Activated naive CD4-positive, alpha-beta T cell treated with anti-CD3 and anti-CD28 coated beads, Interleukin-2, amount 10 ng/mL, durations not matched to agents 7 days and 5 days (primary cell): ENCODE data around the gene RNFT2.

Experiments
- CTCF ChIA-PET: fragments of 350-600 bp; sonication (Branson Sonifier 250); formaldehyde crosslinking; loops from one replicate; lab custom pipeline; 2021; ENCODE audit warnings: antibody characterized with exemption; lab: Charles Lee
- DNase-seq: peaks from one replicate; pipeline ENCODE4 v3.0.0-alpha.2; 2020
- H3K27ac Mint-ChIP-seq: one replicate; pipeline ENCODE4 v1.8.0; 2021; ENCODE audit warnings: mild to moderate bottlenecking, moderate library complexity, mixed read lengths
- H3K27me3 Mint-ChIP-seq: one replicate; pipeline ENCODE4 v1.8.0; 2021; ENCODE audit warnings: mild to moderate bottlenecking, mixed read lengths
- H3K36me3 Mint-ChIP-seq: one replicate; pipeline ENCODE4 v1.8.0; 2021; ENCODE audit warnings: mixed read lengths
- H3K4me1 Mint-ChIP-seq: one replicate; pipeline ENCODE4 v1.8.0; 2021; ENCODE audit warnings: mixed read lengths
- H3K4me3 Mint-ChIP-seq: one replicate; pipeline ENCODE4 v1.8.0; 2021; ENCODE audit warnings: mild to moderate bottlenecking, moderate library complexity, mixed read lengths
- H3K9me3 Mint-ChIP-seq: one replicate; pipeline ENCODE4 v1.8.0; 2021; ENCODE audit warnings: mixed read lengths

RNFT2 gene

GRCh38 chr12:116833474-116833873, 95.4 kb downstream of the RNFT2 start:
- H3K36me3 Mint-ChIP-seq: peaks cover 8% of the 10 kb centered on the region
- DNase-seq: no peak
- CTCF ChIA-PET: interaction anchor here (0.9 kb wide), 1 partner anchor 25 kb away, joined by 3 read pairs; no protein-coding TSS in a partner anchor
- no peak overlapping the region for H3K27ac Mint-ChIP-seq
- H3K4me3 Mint-ChIP-seq: no peak overlapping the region
- H3K27me3 Mint-ChIP-seq: no peaks in the 10 kb centered on the region
- H3K9me3 Mint-ChIP-seq: peaks cover 5% of the 10 kb centered on the region
- H3K4me1 Mint-ChIP-seq: no peaks in the 10 kb centered on the region

DNA sequence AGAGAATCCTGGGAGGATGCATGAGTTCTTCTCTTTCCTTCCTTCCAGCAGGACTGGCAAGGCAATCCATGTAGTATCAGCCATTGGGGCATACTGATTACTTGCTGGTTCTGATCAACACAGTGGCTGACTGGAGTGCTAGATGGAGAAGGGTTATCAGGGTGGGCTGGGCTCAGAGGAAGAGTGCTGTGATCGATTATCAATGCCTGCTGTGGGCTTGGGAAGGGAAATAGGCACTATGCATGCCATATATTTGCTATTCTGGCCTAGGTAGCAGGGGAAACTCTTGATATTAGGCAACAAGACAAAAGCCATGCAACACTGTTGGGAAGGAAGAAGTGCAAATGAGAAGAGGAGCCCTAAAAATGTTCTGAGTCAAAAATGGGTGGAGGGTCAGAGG, 97.4 kb downstream of the RNFT2 start:
- no peak overlapping the region for H3K27ac Mint-ChIP-seq
- CTCF ChIA-PET: no interaction called here
- no peaks in the 10 kb centered on the region for H3K4me1 Mint-ChIP-seq
- H3K36me3 Mint-ChIP-seq: peaks cover 8% of the 10 kb centered on the region
- no peak overlapping the region for H3K4me3 Mint-ChIP-seq
- peaks cover 5% of the 10 kb centered on the region for H3K9me3 Mint-ChIP-seq
- H3K27me3 Mint-ChIP-seq: no peaks in the 10 kb centered on the region
- DNase-seq: no peak

DNA sequence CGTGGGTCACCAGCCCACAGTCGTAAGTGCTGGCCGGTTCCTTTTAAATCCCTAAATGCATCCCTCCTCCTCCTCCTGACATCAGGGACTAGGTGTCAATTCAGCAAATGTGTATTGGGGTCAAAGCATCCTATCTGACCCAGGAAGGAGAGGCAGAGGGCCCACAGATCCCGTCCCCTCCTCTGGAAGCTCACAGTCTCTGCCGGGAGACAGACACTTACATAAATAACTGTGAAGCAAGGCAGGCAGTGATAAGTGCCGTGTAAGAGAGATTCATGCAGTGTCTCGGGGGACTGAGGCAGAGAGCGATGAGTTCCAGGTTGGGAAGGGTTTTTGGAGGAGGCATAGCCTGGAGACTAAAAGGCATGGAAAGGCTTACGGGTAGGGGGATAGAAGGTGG, 99.0 kb downstream of the RNFT2 start:
- H3K27ac Mint-ChIP-seq: no peak overlapping the region
- DNase-seq: no peak
- H3K27me3 Mint-ChIP-seq: no peaks in the 10 kb centered on the region
- H3K9me3 Mint-ChIP-seq: peaks cover 5% of the 10 kb centered on the region
- H3K36me3 Mint-ChIP-seq: peaks cover 8% of the 10 kb centered on the region
- CTCF ChIA-PET: no interaction called here
- no peaks in the 10 kb centered on the region for H3K4me1 Mint-ChIP-seq
- H3K4me3 Mint-ChIP-seq: no peak overlapping the region

- peaks cover 5% of the 10 kb centered on the region for H3K9me3 Mint-ChIP-seq
- H3K27ac Mint-ChIP-seq: no peak overlapping the region
- H3K4me3 Mint-ChIP-seq: no peak overlapping the region
- peaks cover 8% of the 10 kb centered on the region for H3K36me3 Mint-ChIP-seq
- no peaks in the 10 kb centered on the region for H3K27me3 Mint-ChIP-seq
- DNase-seq: no peak
- H3K4me1 Mint-ChIP-seq: no peaks in the 10 kb centered on the region
- CTCF ChIA-PET: interaction anchor here (0.6 to 0.7 kb wide), 3 partner anchors 12 to 69 kb away, joined by 3 to 5 read pairs (median 3); no protein-coding TSS in a partner anchor
Measured at GRCh38 chr12:116838365-116838764, 100.2 kb downstream of the RNFT2 start.

GRCh38 chr12:116839287-116839830, 101.2 kb downstream of the RNFT2 start:
- CTCF ChIA-PET: no interaction called here

GRCh38 chr12:116843085-116843484, 105.0 kb downstream of the RNFT2 start:
- H3K36me3 Mint-ChIP-seq: no peaks in the 10 kb centered on the region

More at GRCh38 chr12:116839287-116839830, 101.2 kb downstream of the RNFT2 start:
- Mint-ChIP-seq H3K27ac (no peak overlapping the region), H3K4me1 (no peaks in the 10 kb centered on the region), H3K27me3 (no peaks in the 10 kb centered on the region), H3K4me3 (no peak overlapping the region), H3K36me3 (peaks cover 8% of the 10 kb centered on the region), H3K9me3 (peaks cover 5% of the 10 kb centered on the region)
- no peak for DNase-seq

DNA sequence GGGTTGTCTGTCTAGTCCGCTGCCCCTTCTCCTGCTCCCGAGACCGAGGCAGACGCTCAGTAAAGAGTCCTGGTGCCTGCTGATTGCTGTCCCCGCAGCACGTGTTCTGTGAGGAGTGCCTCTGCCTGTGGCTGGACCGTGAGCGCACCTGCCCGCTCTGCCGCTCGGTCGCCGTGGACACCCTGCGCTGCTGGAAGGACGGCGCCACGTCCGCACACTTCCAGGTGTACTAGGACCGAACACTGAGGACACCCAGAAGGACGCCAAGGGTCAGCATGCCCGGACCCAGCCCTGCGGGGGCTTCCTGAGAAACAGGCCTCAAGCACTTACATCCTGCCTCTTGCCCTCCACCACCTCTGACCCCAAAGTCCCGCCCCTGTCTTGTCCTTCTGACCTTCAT, 111.1 kb downstream of the RNFT2 start:
- Mint-ChIP-seq H3K36me3 (no peaks in the 10 kb centered on the region), H3K27me3 (no peaks in the 10 kb centered on the region), H3K9me3 (peaks cover 4% of the 10 kb centered on the region), H3K27ac (no peak overlapping the region), H3K4me1 (peaks cover 2% of the 10 kb centered on the region), H3K4me3 (no peak overlapping the region)
- CTCF ChIA-PET: no interaction called here
- DNase-seq: no peak

More at GRCh38 chr12:116843085-116843484, 105.0 kb downstream of the RNFT2 start:
- no peak overlapping the region for H3K27ac Mint-ChIP-seq
- CTCF ChIA-PET: no interaction called here
- no peaks in the 10 kb centered on the region for H3K27me3 Mint-ChIP-seq
- H3K4me1 Mint-ChIP-seq: no peaks in the 10 kb centered on the region
- DNase-seq: no peak
- H3K9me3 Mint-ChIP-seq: no peaks in the 10 kb centered on the region
- H3K4me3 Mint-ChIP-seq: no peak overlapping the region

DNA sequence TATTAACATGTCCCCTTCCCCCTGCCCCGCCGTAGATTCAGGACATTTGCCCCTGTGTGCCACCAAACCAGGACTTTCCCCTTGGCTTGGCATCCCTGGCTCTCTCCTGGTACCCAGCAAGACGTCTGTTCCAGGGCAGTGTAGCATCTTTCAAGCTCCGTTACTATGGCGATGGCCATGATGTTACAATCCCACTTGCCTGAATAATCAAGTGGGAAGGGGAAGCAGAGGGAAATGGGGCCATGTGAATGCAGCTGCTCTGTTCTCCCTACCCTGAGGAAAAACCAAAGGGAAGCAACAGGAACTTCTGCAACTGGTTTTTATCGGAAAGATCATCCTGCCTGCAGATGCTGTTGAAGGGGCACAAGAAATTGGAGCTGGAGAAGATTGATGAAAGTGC, 114.2 kb downstream of the RNFT2 start:
- H3K4me3 Mint-ChIP-seq: no peak overlapping the region
- CTCF ChIA-PET: no interaction called here
- no peaks in the 10 kb centered on the region for H3K36me3 Mint-ChIP-seq
- H3K9me3 Mint-ChIP-seq: peaks cover 4% of the 10 kb centered on the region
- peaks cover 5% of the 10 kb centered on the region for H3K27me3 Mint-ChIP-seq
- no peak overlapping the region for H3K27ac Mint-ChIP-seq
- peaks cover 2% of the 10 kb centered on the region for H3K4me1 Mint-ChIP-seq
- DNase-seq: no peak

DNA sequence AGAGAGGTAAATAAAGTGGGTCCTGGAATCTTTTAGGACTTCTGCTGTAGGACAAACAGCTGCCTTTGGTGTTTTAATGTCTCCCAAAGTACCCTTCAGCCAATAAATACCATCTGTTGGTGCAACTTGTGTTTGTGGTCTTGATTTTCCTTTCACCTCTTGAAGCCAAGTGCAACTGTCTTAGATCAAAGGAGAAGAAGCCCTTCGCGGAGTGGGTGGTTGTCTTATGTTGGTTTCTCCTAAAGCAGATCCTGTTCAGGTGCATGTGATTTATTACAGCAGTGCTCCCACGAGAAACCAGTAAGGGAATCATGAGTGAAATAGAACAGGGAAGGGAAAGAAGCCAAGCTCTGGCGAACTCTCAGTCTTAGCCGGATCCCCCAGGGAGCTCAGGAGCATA, 115.4 kb downstream of the RNFT2 start:
- Mint-ChIP-seq H3K27ac (no peak overlapping the region), H3K36me3 (no peaks in the 10 kb centered on the region), H3K27me3 (peaks cover 16% of the 10 kb centered on the region), H3K4me1 (peaks cover 2% of the 10 kb centered on the region), H3K9me3 (peaks cover under 1% of the 10 kb centered on the region), H3K4me3 (no peak overlapping the region)
- CTCF ChIA-PET: no interaction called here
- no peak for DNase-seq

DNA sequence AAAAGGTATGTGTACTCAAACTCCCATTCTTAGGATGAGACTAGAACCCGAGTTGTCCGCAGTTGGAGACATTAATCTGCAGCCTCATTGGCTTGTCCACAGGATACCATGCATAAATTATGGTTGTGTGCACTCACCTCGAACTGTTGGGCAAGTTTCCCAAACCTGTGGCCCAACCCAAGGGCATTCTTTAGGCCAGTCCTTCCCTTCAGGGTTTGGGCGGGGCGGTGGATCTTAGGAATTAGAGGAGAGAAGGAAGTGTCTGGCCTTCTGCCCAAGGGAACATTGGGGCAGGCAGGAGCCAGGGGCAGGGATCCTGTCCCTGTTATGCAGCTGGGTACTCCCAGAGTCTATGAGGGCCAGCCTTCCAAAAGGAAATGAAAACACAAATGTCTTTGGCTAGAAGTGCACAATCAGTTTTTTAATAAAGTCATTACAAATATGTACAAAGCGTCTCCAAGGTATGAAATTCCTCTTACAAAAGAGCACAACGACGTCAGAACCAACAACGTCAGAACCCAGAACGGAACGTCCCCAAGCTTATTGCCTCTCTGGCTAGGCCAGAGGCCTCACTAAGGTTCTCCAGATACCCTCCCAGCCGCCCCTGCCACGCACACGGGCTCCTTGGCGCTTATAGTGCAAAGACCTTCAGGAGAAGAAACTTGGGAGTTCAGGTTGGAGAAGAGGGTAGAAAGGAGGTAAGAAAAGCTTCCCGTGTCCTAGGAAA, 117.8 kb downstream of the RNFT2 start:
- DNase-seq: no peak
- no peak overlapping the region for H3K4me3 Mint-ChIP-seq
- H3K9me3 Mint-ChIP-seq: no peaks in the 10 kb centered on the region
- no peaks in the 10 kb centered on the region for H3K36me3 Mint-ChIP-seq
- CTCF ChIA-PET: no interaction called here
- H3K27ac Mint-ChIP-seq: no peak overlapping the region
- H3K4me1 Mint-ChIP-seq: peaks cover 6% of the 10 kb centered on the region
- H3K27me3 Mint-ChIP-seq: peaks cover 38% of the 10 kb centered on the region

GRCh38 chr12:116856729-116857128, 118.6 kb downstream of the RNFT2 start:
- no peaks in the 10 kb centered on the region for H3K36me3 Mint-ChIP-seq
- H3K27me3 Mint-ChIP-seq: peaks cover 44% of the 10 kb centered on the region
- no peak overlapping the region for H3K4me3 Mint-ChIP-seq
- peaks cover 13% of the 10 kb centered on the region for H3K4me1 Mint-ChIP-seq
- CTCF ChIA-PET: no interaction called here
- no peak for DNase-seq
- no peaks in the 10 kb centered on the region for H3K9me3 Mint-ChIP-seq
- no peak overlapping the region for H3K27ac Mint-ChIP-seq

GRCh38 chr12:116859079-116859478, 121.0 kb downstream of the RNFT2 start:
- CTCF ChIA-PET: interaction anchor here (0.6 to 1.2 kb wide), 3 partner anchors 26 to 152 kb away, joined by 3 to 4 read pairs (median 3); no protein-coding TSS in a partner anchor
- H3K4me3 Mint-ChIP-seq: no peak overlapping the region
- DNase-seq: no peak
- H3K27me3 Mint-ChIP-seq: peaks cover 64% of the 10 kb centered on the region
- no peak overlapping the region for H3K27ac Mint-ChIP-seq
- no peaks in the 10 kb centered on the region for H3K36me3 Mint-ChIP-seq
- no peaks in the 10 kb centered on the region for H3K9me3 Mint-ChIP-seq
- H3K4me1 Mint-ChIP-seq: peaks cover 16% of the 10 kb centered on the region

DNA sequence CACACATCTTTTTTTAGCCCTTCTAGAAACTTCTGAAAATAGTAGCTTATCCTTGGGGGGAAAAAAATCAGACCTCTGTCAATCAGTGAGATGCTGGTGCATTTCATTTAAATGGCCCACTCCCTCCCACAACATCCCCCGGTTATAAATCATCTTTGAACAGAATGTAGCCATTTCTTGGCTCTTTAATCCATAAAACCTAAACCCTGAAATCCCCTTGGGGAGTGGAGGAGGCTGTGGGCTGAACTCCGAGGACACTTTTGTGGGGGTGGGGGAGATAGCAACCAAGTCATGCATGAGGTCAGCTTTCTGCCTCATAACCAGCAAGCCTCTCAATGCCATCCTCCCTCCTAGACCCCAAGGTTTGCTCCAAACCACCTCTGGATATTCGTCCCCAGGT, 122.1 kb downstream of the RNFT2 start:
- H3K9me3 Mint-ChIP-seq: no peaks in the 10 kb centered on the region
- no peak overlapping the region for H3K27ac Mint-ChIP-seq
- H3K27me3 Mint-ChIP-seq: peaks cover 68% of the 10 kb centered on the region
- peaks cover 16% of the 10 kb centered on the region for H3K4me1 Mint-ChIP-seq
- DNase-seq: no peak
- CTCF ChIA-PET: no interaction called here
- H3K36me3 Mint-ChIP-seq: no peaks in the 10 kb centered on the region
- H3K4me3 Mint-ChIP-seq: no peak overlapping the region

- H3K4me1 Mint-ChIP-seq: peaks cover 16% of the 10 kb centered on the region
- H3K4me3 Mint-ChIP-seq: no peak overlapping the region
- CTCF ChIA-PET: interaction anchor here (0.8 kb wide), 1 partner anchor 253 kb away, joined by 3 read pairs; no protein-coding TSS in a partner anchor
- peaks cover 72% of the 10 kb centered on the region for H3K27me3 Mint-ChIP-seq
- no peak overlapping the region for H3K27ac Mint-ChIP-seq
- peak; percentile 73 for DNase-seq
- H3K36me3 Mint-ChIP-seq: no peaks in the 10 kb centered on the region
- no peaks in the 10 kb centered on the region for H3K9me3 Mint-ChIP-seq
Measured at GRCh38 chr12:116861320-116861719, 123.2 kb downstream of the RNFT2 start.

DNA sequence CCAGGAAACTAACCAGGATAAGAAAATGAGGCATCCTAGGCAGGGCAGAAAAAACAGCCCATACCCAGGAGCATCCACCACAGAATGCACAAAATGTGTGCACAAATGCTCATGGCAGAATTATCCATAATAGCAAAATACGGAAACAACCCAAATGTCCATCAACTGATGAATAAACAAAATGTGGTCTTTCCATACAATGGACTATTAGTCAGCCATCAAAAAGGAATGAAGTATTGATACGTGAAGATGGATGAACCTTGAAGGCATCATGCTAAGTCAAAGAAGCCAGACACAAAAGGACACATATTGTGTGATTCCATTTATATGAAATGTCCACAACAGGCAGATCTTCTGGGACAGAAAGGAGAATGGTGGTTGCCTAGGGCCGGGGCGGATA, 124.1 kb downstream of the RNFT2 start:
- peaks cover 16% of the 10 kb centered on the region for H3K4me1 Mint-ChIP-seq
- no peaks in the 10 kb centered on the region for H3K9me3 Mint-ChIP-seq
- no peak overlapping the region for H3K4me3 Mint-ChIP-seq
- no peak for DNase-seq
- CTCF ChIA-PET: interaction anchor here (1.5 to 2.1 kb wide), 2 partner anchors 11 to 47 kb away, joined by 3 to 6 read pairs; no protein-coding TSS in a partner anchor
- no peaks in the 10 kb centered on the region for H3K36me3 Mint-ChIP-seq
- H3K27ac Mint-ChIP-seq: no peak overlapping the region
- H3K27me3 Mint-ChIP-seq: peaks cover 66% of the 10 kb centered on the region
